Measurements from ENCODE around the gene SOX9.

SOX9 gene

DNA sequence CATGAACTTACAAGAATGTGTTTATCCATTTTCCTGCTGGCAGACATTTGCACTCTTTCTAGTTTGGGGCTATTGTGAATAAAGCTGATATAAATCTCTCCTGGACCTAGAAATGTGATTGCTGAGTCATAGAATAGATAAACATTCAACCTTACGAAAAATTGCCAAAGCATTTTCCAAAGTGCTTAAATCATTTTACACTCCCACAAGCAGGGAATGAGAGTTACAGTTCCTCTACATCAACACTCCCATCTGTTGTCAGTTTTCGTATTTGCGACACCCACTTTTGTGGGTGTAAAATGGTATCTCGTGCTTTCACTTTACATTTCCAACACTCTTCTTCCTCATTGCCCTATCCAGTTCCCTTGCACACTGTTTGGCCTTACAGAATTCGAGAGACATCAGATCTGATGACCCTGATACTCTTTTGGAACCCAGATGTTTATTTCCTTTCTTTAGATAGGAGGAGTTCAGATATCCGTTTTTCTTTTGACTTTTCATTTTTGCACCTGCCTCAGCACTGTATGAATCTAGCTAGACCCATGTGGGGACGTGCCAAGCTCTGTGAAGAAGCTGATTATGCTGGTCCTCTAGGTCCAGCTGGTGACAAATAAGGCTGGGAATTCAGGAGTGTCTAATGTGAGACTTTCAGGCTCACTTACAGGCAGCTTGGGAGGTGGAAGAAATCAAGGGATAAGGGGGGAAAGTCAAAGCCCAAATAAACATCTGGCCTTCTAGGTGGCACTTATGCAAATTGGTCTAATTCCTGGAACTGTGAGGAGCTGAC is 14.0 kb downstream of the SOX9 start:
- Histone ChIP-seq H3K27ac (ENCODE audit: low read depth, low read length) (no peak overlapping the region), H3K4me3 (ENCODE audit: insufficient read depth, low read length, poor library complexity, severe bottlenecking) (no peak overlapping the region), H3K9me3 (ENCODE audit: insufficient read depth, low read length) (no peaks in the 10 kb centered on the region), H3K79me2 (ENCODE audit: insufficient read depth, low read length) (no peaks in the 10 kb centered on the region), H3K9me2 (replicated peaks; ENCODE audit: insufficient read depth, low read length) (no peaks in the 10 kb centered on the region), H3K9ac (ENCODE audit: low read length) (no peak overlapping the region), H3K27me3 (ENCODE audit: low read length) (no peaks in the 10 kb centered on the region), H2AFZ (ENCODE audit: low read depth, low read length, severe bottlenecking) (no peak overlapping the region), H3K36me3 (ENCODE audit: low read length) (no peaks in the 10 kb centered on the region), H3K4me2 (ENCODE audit: low read depth, low read length, poor library complexity, severe bottlenecking) (no peak overlapping the region), H3F3A (ENCODE audit: insufficient read depth) (no peaks in the 10 kb centered on the region), H4K20me1 (ENCODE audit: low read depth, low read length) (no peaks in the 10 kb centered on the region)
- TF ChIP-seq, protein P1, sequence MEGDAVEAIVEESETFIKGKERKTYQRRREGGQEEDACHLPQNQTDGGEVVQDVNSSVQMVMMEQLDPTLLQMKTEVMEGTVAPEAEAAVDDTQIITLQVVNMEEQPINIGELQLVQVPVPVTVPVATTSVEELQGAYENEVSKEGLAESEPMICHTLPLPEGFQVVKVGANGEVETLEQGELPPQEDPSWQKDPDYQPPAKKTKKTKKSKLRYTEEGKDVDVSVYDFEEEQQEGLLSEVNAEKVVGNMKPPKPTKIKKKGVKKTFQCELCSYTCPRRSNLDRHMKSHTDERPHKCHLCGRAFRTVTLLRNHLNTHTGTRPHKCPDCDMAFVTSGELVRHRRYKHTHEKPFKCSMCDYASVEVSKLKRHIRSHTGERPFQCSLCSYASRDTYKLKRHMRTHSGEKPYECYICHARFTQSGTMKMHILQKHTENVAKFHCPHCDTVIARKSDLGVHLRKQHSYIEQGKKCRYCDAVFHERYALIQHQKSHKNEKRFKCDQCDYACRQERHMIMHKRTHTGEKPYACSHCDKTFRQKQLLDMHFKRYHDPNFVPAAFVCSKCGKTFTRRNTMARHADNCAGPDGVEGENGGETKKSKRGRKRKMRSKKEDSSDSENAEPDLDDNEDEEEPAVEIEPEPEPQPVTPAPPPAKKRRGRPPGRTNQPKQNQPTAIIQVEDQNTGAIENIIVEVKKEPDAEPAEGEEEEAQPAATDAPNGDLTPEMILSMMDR (IDR thresholded peaks at IDR 0.05; ENCODE audit: insufficient read depth, low read length, poor library complexity, severe bottlenecking) = no peak
- no peak for TF ChIP-seq EZH2phosphoT487 (conservative IDR thresholded peaks at IDR 0.05; ENCODE audit: low read length)

DNA sequence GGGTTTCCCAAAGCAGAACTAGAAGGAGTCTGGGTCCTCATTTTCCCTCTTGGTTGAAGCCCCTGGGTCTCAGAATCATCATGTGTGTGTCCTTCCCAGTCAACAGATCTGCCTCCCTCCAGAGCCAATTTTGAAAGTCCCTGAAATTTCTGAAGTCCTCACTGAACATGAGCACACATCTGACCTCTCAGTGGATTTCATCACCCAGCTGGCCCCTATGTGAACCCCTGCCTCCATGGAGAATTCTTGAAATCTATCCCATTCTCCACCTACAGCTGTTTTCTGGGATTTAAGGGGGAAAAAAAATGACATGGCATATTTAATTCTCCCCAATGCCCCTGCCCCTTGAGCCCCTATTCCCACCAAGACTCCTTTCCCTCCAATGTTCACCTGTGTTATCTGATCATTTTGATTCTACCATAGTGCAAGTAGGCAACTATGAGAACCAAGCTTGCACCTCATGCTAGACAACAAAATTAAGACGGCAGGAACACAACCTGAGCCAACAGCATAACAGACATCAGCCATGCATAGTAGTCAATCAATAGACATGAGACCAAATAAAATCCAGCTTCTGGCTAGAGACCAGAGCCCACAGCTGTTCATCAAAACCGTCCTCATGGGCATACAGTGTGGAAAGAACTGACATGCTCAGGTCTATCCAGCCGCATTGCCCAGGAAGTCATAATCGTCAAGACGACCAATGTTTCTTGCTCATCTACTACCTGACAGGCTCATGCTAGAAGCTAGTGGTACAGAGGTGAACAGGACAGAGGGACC is 14.9 kb downstream of the SOX9 start:
- no peak overlapping the region for H2AFZ ChIP-seq (ENCODE audit: low read depth, low read length, severe bottlenecking)
- H3K36me3 ChIP-seq (ENCODE audit: low read length) = no peaks in the 10 kb centered on the region
- H3K9ac ChIP-seq (ENCODE audit: low read length) = no peak overlapping the region
- no peaks in the 10 kb centered on the region for H3F3A ChIP-seq (ENCODE audit: insufficient read depth)
- H3K27ac ChIP-seq (ENCODE audit: low read depth, low read length) = no peak overlapping the region
- no peaks in the 10 kb centered on the region for H3K9me2 ChIP-seq (replicated peaks; ENCODE audit: insufficient read depth, low read length)
- no peak overlapping the region for H3K4me2 ChIP-seq (ENCODE audit: low read depth, low read length, poor library complexity, severe bottlenecking)
- no peaks in the 10 kb centered on the region for H4K20me1 ChIP-seq (ENCODE audit: low read depth, low read length)
- H3K4me3 ChIP-seq (ENCODE audit: insufficient read depth, low read length, poor library complexity, severe bottlenecking) = no peak overlapping the region
- no peaks in the 10 kb centered on the region for H3K79me2 ChIP-seq (ENCODE audit: insufficient read depth, low read length)
- no peaks in the 10 kb centered on the region for H3K9me3 ChIP-seq (ENCODE audit: insufficient read depth, low read length)
- no peaks in the 10 kb centered on the region for H3K27me3 ChIP-seq (ENCODE audit: low read length)
- TF ChIP-seq, protein P1 (IDR thresholded peaks at IDR 0.05; ENCODE audit: insufficient read depth, low read length, poor library complexity, severe bottlenecking) = no peak
- no peak for TF ChIP-seq EZH2phosphoT487 (conservative IDR thresholded peaks at IDR 0.05; ENCODE audit: low read length)

DNA sequence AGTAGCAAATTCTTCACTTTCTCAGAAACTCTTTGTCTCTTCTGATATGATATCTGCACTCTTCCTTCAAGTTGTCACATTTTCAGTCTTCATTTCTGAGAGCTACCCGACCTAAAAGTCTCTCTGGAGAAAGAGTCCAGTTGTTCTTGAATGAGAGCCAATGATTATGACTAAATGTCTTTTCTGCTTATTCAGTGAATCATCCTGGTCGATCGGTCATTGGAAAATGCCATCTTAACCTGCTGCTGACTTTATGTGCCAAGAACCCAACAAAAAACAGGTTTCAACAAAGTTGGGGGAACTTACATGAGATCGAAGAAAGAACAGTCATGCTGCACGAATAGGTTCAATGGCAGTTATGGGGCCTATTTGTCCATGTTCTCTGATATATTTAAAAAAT is 15.9 kb downstream of the SOX9 start:
- Histone ChIP-seq H3K4me2 (ENCODE audit: low read depth, low read length, poor library complexity, severe bottlenecking) (no peak overlapping the region), H3K9me2 (replicated peaks; ENCODE audit: insufficient read depth, low read length) (no peaks in the 10 kb centered on the region), H3K27me3 (ENCODE audit: low read length) (no peaks in the 10 kb centered on the region), H3K4me3 (ENCODE audit: insufficient read depth, low read length, poor library complexity, severe bottlenecking) (no peak overlapping the region), H3F3A (ENCODE audit: insufficient read depth) (no peaks in the 10 kb centered on the region), H3K27ac (ENCODE audit: low read depth, low read length) (no peak overlapping the region), H2AFZ (ENCODE audit: low read depth, low read length, severe bottlenecking) (no peak overlapping the region), H3K9me3 (ENCODE audit: insufficient read depth, low read length) (no peaks in the 10 kb centered on the region), H3K36me3 (ENCODE audit: low read length) (no peaks in the 10 kb centered on the region), H3K79me2 (ENCODE audit: insufficient read depth, low read length) (no peaks in the 10 kb centered on the region), H3K9ac (ENCODE audit: low read length) (no peak overlapping the region), H4K20me1 (ENCODE audit: low read depth, low read length) (no peaks in the 10 kb centered on the region)
- no peak for TF ChIP-seq EZH2phosphoT487 (conservative IDR thresholded peaks at IDR 0.05; ENCODE audit: low read length)
- TF ChIP-seq, protein P1 (IDR thresholded peaks at IDR 0.05; ENCODE audit: insufficient read depth, low read length, poor library complexity, severe bottlenecking) = no peak
